Measurements from ENCODE around the gene CD58.
A peak's percentile ranks its signal among the peaks of the same experiment; 100 is the strongest.

Gene CD58

DNA sequence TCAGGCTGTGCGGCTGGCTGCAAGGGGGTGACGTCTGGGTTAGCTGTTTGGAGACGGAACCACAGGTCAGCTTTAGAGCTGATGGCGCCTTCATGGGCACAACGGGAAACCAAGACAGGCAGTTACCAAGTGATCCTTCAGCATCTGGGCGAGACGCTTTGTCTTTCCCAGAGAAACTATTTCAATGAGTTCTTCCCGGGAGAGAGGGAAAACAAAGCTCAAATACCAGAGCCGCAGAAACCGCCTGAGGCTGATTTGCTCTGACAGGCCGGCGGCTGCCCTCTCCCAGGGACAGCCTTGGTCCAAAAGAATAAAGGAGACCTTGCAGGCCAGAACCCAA, 76.5 kb downstream of the CD58 start:
- DNase-seq (ENCODE audit: low read depth in 2 of 2, low spot score in 1 of 2): no peak

DNA sequence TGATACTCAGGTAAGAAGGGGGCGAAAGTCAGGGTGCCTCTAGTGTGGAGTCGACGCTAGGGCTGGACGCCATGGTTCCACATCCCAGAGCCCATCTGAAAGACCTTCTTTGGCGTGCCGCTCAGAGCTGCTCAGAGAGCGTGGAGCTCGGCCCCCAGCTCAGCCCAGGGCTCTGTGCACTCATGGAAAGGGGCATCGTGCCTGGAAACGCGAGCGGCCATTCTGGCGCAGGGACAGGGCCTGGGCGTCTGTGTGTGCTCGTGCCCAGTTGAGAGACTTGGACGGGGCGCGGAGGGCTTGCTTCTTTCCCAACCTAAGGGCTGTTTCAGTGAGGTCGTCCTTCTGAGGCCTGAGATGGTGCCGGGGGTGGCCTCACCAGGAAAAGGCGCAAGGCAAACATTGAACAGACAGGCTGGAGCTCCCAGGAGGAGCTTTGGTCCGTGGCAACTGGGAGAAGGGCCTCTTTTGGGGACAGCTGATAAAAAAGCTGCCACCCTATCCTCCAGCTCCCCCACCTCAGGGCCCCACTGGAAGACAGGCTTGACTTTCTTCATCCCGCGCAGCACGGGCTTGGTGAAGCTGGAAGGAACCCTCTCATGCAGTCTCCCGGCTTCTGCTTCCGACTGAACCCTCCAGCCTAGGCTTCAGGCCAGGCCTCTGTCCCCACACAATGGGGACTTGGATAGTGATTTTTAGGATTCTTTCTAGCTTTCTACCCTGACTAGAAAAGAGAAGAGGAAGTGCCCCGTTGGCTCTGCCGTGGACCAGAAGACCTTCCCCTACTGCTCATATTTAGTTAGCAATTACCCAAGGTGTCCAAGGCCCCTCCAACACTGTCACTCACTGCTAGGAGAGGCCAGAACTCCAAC, 77.1 kb downstream of the CD58 start:
- no peak for DNase-seq (ENCODE audit: low read depth in 2 of 2, low spot score in 1 of 2)

DNA sequence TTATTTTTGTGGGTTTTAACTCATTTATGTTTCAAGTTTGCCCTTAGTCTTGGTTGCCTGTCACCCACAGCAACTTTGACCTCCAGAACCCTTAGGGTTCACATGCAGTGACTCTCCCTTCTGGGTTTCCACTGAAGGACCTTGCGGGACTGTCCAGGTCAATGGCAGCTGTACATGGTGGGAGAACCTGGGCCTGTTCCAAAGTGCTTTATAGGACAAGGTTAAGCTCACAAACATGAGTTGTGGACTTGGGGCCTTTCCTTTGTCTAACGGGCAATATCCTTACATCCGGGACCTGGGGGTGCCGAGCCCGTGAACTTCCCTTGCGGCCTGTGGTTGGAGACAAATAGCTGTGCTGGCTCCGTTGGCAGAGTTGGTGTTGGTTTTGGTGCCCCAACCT, 77.8 kb downstream of the CD58 start:
- DNase-seq (ENCODE audit: low read depth in 2 of 2, low spot score in 1 of 2): no peak

DNA sequence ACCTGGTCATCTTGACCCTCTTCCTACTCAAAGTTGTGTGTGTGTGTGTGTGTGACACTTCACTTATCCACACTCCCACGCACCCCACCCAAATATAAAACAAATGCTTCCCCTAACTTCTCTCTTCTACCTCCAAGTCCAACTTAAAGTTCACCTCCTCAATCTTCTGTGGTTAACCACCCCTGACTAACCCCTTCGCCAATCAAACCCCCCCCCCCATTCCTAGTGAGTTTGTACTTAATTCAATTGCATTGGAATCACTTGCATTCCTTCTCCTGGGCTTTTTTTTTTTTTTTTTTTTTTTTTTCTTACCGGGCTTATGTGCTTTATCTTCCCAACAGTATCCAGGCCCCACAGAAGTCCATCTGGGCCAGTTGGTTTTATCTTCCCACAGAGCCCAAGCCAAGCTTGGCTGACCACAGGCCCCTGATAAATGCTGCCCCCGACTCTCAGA, 78.4 kb downstream of the CD58 start:
- no peak for DNase-seq (ENCODE audit: low read depth in 2 of 2, low spot score in 1 of 2)

DNA sequence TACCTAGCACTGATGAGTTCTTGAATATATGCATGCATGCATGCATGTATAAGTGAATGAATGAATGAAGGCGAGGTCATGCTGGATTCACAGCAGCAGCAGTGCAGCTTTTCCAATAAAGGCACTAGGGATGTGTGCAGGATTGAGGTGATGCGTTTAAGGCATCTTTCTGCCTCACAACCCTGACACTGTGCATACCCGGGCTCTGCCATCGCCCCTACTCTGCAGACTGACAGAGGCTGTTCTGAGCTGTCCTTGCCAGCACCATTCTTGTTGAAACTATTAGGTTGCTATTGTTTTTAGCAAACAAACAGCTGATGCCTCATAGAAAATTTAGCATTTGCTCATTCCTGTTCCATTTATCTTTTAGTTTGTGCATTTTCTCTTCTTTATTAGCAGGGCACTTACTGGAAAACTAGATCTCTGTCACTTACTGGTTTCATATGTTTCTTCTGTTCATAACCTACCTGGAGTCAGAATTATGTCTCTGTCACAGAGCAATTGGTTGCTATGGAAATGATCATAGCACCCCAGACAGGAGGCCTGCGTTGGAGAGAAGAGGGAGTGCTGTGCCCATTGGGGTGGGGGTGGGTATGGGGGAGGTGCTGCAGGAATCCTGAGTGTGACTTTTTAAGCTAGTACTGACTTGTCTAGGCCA, 79.0 kb downstream of the CD58 start:
- no peak for DNase-seq (ENCODE audit: low read depth in 2 of 2, low spot score in 1 of 2)

DNA sequence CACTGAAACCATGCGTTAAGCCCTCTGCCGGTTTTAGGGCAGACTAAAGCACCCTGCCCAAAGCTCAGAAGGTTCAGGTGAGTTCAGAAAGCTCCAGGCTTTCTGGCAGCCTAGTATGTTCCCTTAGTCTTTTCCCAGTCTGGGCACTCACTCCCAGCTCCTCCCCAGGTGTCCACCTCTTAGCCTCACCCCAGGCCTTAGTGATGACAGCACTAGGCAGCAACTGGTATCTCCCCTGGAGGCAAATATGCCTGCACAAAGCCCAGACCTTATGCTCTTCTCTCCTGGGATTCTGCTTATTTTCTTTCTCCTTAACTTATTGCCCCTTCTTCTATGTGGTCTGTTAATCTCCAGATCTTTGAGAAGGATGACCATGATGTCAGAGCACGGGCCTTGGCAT, 80.2 kb downstream of the CD58 start:
- DNase-seq (ENCODE audit: low read depth in 2 of 2, low spot score in 1 of 2): no peak

DNA sequence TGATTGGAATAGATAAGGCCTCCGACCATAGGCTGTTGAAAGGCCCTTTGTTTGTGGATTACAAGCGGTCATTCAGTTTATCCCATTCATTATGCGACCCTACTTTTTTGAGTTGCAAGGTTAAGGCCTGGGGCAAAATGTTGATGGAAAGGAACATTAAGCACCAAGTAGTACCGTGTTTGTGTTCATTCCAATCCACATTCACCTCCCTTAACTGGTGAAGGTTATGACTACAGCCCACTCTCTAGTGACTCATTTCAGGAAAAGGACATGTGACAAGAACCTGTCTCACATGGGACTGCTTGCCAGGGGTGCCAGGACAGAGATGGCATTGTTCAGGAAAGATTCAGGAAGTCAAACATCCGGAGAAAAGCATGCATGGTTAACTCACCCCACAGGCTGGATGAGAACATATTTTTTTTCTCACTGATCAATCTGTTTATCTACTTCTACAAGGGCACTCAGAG, 81.6 kb downstream of the CD58 start:
- no peak for DNase-seq (ENCODE audit: low read depth in 2 of 2, low spot score in 1 of 2)

DNA sequence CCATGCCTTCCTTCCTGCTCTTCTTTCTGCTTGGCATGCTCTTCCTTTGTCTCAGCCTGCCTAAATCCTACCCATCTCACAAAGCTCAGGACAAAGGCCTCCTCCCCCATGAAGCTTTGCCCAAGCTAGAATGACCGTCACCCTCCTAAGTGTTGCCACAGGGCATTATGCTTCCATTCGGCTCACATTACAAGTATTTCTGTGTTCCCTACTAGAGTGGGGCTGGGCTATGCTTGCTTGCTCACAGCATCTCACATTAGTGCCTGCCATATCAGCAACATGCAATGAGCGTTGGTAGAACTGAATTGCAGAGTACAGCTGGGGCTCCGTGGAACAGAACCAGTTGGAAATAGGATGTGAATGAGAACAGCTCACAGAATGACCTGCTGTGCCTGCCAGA, 82.8 kb downstream of the CD58 start:
- no peak for DNase-seq (ENCODE audit: low read depth in 2 of 2, low spot score in 1 of 2)

DNA sequence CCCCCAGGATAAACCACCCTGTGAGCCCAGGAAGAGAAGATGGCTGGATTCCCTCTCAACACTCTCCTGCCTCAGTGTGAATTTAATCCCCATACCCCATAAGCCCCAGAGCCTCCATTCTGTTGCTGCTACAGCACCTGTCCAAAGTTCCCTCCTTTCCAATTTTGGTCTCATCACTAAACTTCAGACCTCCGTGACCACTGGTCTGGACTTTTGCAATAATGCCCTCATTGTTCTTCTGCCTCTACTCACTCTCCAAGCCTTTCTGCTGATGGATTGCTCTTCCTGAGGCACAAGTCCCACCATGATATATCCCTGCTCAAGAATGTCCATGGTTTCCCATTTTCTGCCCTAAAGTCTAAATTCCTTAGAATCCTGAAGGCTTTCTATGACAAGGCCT, 83.2 kb downstream of the CD58 start:
- no peak for DNase-seq (ENCODE audit: low read depth in 2 of 2, low spot score in 1 of 2)

DNA sequence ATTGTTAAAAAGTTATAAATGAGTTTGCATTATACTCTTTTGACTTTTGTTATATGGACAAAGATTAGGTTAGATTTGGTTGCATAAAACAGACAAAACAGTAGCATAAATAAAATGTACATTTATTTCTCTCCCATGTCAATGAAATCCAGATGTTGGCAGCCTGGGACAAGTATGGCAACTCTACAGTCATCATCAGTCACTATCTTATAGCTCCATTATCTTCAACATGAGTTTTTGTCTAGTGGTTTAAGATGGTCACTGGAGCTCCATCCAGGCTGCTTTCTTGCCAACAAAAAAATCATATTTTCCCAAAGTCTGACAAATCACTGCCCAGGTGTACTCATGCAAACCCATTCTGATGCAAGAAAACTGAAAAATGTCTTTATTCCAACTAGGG, 83.8 kb downstream of the CD58 start:
- no peak for DNase-seq (ENCODE audit: low read depth in 2 of 2, low spot score in 1 of 2)

DNA sequence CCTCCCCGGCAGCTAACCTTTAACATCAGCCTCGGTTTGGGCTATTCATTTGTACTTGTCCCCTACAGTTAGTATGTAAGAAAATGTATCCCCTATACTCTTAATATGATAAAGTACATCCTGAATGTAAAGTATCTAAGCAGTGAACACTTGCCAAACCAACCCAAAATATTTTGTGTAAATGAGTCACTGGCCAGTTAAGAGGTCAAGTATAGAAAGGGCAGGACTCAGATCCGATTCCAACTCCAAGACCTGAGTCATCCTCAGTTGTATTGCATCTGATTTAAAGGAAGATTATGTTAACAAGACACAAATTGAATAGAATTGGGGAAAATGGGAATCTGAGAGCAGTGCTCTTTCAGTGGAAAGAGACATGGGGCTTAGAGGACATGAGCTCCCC, 84.4 kb downstream of the CD58 start:
- no peak for DNase-seq (ENCODE audit: low read depth in 2 of 2, low spot score in 1 of 2)

DNA sequence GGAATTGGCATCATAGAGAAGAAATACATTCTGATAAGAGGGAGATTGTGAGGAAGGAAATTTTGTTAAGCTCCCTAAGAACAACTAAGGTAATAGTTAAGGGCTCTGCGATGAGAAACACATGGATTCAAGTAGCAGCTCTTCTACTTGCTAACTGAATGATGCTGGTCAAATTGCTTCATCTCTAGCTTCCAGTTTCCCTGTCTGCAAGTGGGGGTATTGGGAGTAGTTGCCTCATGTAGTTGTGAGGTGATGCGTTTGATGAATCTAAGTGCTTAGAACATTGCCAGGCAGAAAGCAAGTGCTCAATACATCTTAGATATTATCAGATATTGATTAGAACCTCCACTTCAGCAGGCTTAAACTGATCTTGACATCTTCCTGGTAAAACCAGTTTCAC, 84.8 kb downstream of the CD58 start:
- DNase-seq (ENCODE audit: low read depth in 2 of 2, low spot score in 1 of 2): no peak

DNA sequence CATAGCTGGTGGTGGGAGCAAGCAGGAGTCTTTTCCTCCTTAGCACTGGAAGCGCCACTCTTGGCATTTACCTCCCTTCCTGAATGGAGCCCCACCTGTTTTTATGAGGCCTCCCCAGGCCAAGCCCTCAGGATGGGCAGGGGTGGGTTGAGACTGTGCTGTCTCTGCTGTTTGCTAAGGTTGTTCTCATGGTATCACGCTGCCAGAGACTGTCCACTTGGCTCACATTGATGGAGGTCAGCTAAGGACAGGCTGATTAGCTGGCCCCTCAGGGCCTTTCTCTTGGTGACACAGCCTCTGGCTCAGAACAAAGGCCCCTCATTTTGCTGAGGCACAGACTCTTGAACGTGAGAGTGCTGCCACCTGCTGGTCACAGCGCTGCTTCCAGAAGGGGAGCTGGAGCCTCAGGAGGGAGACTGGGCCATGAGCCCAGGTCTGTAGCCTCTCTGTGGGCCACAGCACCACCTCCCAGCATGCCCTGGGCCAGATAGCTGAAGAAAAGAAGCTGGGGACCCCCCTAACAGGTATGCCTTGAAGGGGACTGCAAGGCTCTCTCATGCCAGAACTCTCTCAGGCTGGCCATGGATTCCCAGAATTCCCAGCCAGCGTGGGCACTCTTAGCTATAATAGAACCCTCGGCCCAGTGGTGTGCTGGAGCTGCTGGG, 85.6 kb downstream of the CD58 start:
- peak; percentile 79 to 80 for DNase-seq (ENCODE audit: low read depth in 2 of 2, low spot score in 1 of 2)

DNA sequence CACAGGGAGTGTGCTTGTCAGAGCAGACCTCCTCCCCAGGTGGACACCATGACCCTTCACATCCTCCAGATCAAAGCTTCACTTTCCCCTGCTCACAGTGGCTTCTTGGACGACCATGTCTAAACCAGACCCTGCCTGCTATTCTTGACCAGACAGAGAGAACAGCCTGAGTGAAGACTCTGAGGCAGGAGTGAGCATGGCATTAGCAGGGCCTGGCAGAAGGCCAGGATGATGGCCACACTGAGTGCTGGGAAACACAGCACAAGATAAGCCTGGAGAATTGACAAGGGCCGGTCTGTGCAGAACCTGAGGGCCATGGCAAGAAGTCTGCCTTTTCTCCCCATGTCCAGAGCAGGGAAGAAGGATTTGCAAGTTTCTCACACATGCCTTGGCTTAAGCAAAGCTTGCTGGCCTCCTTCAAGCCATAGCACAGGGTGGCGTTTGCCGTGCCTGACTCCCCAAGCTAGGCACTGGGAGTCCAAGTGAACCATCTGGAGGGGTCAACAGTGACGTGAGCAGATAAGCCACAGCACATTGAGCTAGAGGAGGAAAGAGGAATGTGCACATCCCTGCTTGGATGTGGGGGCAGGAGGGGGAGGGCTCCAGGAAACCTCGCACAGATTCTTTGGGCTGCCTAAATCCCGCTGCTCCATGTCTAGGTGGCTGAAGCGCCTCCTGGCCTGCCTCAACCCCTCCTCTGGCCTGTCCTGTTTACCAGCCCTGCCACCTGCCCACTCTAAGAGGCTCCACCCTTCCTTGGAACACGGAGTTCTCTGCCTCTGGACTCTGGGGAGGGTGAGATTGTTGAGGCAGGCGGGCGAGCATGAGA, 87.1 kb downstream of the CD58 start:
- DNase-seq (ENCODE audit: low read depth in 2 of 2, low spot score in 1 of 2): no peak

DNA sequence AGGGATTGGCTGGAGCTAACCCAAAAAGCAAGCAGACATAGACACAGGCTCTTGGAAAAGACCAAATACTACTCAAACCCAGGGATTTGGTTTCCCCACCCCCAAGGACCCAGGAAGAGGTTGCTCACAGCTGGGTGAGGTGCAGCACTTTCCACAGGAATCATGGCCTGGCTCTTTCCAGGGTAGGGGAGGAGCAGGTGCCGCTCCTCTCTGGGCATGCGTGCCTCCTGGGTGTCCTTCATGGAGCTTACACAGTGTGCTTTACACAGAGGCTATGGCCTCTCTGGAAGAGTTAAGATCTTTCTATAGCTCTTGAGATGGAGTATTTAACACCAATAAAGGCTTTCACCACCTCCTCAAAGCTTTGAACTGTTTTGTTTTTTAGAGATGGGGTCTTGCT, 88.3 kb downstream of the CD58 start:
- no peak for DNase-seq (ENCODE audit: low read depth in 2 of 2, low spot score in 1 of 2)

DNA sequence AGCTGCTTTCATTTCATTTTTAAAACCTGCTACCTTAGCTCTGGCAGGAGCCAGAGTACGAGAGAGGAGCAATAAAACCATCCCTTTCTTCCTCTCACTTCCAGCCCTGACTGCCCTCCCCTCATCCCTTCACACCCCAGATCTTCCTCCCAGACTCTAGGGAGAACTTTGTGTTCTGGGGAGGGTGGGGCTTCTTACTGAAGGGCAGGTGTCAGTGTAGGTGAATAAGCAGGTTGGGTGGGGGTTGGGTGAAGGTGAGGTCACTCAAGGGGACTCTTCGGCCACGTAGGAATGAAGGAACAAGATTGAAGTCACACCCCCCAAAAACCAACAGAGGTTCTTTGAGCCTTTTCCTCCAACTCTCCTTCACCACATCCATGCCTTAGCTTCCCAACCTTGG, 88.9 kb downstream of the CD58 start:
- no peak for DNase-seq (ENCODE audit: low read depth in 2 of 2, low spot score in 1 of 2)

DNA sequence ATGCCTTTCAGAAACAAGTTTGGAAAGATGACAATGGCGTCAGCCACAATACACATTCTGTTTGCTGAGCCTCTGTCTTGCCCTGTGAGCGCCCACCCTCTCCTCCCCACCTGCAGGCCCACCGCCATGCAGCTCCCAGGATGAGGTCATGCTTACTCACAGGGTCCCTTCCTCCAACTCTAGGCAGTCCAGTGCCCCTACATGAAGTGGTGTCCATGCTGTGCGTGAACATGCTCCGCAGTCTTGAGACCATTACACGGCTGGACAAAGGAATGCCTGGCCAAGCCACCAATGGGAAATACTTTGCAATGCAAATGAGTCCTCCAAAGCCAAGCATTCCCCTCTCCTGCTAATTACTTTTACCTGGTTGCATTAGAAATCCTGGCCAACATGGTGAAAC, 92.2 kb downstream of the CD58 start:
- DNase-seq (ENCODE audit: low read depth in 2 of 2, low spot score in 1 of 2): no peak

DNA sequence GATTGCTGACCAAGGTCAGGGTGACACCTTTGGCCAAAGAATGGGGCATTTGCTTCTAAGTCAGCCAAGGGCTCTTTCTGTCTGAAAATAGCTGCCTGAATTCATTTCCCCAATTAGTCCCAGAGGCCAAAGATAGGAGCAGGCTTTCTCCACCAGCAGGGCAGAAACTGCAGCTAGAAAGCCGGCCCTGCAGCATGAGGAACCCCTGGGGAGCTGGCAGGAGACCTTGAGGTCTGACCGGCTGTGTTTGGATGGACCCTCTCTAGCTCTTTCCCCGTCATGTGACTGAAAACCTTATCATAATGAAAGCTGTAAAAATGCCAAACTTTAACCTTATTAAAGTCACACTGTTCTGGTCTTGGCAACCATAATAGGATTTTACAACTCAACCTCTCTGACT, 93.4 kb downstream of the CD58 start:
- DNase-seq (ENCODE audit: low read depth in 2 of 2, low spot score in 1 of 2): no peak

DNA sequence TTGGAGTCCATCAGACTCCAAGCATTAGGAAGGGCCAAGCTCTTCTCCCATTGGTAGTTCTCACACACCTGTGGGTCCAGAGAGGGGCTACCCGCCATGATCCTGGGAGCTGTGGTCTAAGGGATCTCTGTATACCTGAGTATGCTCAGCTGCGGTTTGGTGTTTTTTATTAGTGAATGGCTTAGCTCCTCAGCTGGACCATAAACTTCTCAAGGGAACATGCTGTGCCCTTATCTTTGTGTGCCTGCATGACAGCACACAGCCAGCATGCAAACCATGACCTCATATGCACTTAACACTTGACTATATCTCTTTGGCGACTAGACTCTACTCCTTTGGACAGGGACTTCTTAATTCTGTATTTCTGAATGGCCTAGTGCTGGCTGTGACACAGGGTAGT, 94.5 kb downstream of the CD58 start:
- no peak for DNase-seq (ENCODE audit: low read depth in 2 of 2, low spot score in 1 of 2)

DNA sequence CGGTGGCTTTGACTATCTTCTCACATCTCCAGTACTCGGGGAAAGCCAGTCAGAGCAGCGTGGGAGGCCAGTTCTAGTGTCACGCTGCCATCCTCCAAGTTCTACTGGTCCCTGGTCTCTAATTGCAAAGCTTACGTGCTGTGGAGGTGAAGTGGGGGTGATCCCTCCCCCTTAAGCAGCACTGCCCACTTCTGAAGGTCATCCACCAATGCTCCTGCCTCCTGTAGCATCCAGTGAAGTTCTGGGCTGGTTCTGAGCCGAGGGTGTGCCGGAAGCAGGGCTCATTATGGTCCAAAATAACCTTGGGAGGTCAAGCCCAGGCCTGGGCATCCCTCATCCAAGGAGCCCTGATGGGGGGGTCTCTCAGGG, 95.0 kb downstream of the CD58 start:
- no peak for DNase-seq (ENCODE audit: low read depth in 2 of 2, low spot score in 1 of 2)
